Esophagus (tissue), 2 donors: ENCODE data around the gene KCNK16. TPM values are rescaled to one million over a fixed set of nuclear protein-coding genes. Genes with fewer than 3 reads are reported as not detected.

Experiments used
- H3K27ac ChIP-seq, 2 donors: one replicate each; pipeline ENCODE4 v1.5.1; 2013; ENCODE audit warnings: low read depth in 2 of 2, mild to moderate bottlenecking in 2 of 2, inconsistent platforms in 1 of 2, low read length in 1 of 2, moderate library complexity in 1 of 2
- H3K27me3 ChIP-seq, 2 donors: one replicate each; pipeline ENCODE4 v1.6.1; 2013; ENCODE audit warnings: low read length in 2 of 2, control low read depth in 1 of 2, mild to moderate bottlenecking in 1 of 2; ENCODE audit not compliant: insufficient read depth in 2 of 2, control insufficient read depth in 1 of 2
- H3K36me3 ChIP-seq, 2 donors: one replicate each; pipeline ENCODE4 v1.6.1; 2013; ENCODE audit warnings: low read length in 1 of 2; ENCODE audit not compliant: control insufficient read depth in 2 of 2, insufficient read depth in 2 of 2
- H3K4me1 ChIP-seq, 2 donors: one replicate each; pipeline ENCODE4 v1.6.1; 2013; ENCODE audit warnings: low read length in 1 of 2; ENCODE audit not compliant: control insufficient read depth in 2 of 2, insufficient read depth in 2 of 2
- H3K4me3 ChIP-seq, 2 donors: one replicate each; pipeline ENCODE4 v1.5.1; 2013; ENCODE audit warnings: low read length in 2 of 2, mild to moderate bottlenecking in 2 of 2, low read depth in 1 of 2, moderate library complexity in 1 of 2
- H3K9me3 ChIP-seq, 2 donors: one replicate each; pipeline ENCODE4 v1.6.1; 2013; ENCODE audit warnings: mild to moderate bottlenecking in 2 of 2, low read depth in 1 of 2, low read length in 1 of 2, moderate library complexity in 1 of 2; ENCODE audit not compliant: control insufficient read depth in 2 of 2, insufficient read depth in 1 of 2
- WGBS, 2 donors: extraction: QIAGEN DNeasy Blood & Tissue Kit; methylation state at CpG; one replicate each; pipeline ENCODE4 v1.1.7; 2013; 5-methylcytosine and 5-hydroxymethylcytosine counted together
- polyA plus RNA-seq, 2 donors: library from polyadenylated mRNA; stranded (reverse); fragments of 200-250 nt; gene quantifications; one replicate each; pipeline ENCODE4 v1.2.3, GENCODE V29; 2013
- donor health status: healthy with polysubstance abuse.
- donor health status: Bipolar disorder and iron deficiency.

KCNK16 gene
- not detected for polyA plus RNA-seq

- no peak within 1 kb of the TSS for H3K27ac ChIP-seq
- no peak within 1 kb of the TSS for H3K4me3 ChIP-seq
- 63 to 81% methylated on average over 11 of the region's 11 CpGs for WGBS, 2 donors
- no peaks in the 10 kb centered on the region for H3K36me3 ChIP-seq
- H3K4me1 ChIP-seq: peaks cover 0 to 2% of the 10 kb centered on the region in 2 donors
- peaks cover 0 to 3% of the 10 kb centered on the region in 2 donors for H3K9me3 ChIP-seq
- H3K27me3 ChIP-seq: no peaks in the 10 kb centered on the region
Observed at GRCh38 chr6:39322306-39322850, at the start of gene KCNK16. TSS of gene KCNK16 (minus strand) at chr6:39322702. CDS start at chr6:39322540, 162 bp downstream.

GRCh38 chr6:39370390-39370789 is 47.9 kb upstream of the KCNK16 start:
- no peaks in the 10 kb centered on the region for H3K4me1 ChIP-seq
- H3K36me3 ChIP-seq: no peaks in the 10 kb centered on the region
- H3K27ac ChIP-seq: no peak overlapping the region
- H3K27me3 ChIP-seq: no peaks in the 10 kb centered on the region
- WGBS, 2 donors: 52 to 66% methylated on average over 3 of the region's 3 CpGs
- H3K9me3 ChIP-seq: no peaks in the 10 kb centered on the region
- no peak overlapping the region for H3K4me3 ChIP-seq

- Histone ChIP-seq H3K36me3 (no peaks in the 10 kb centered on the region), H3K9me3 (no peaks in the 10 kb centered on the region), H3K4me3 (no peak overlapping the region), H3K4me1 (no peaks in the 10 kb centered on the region), H3K27ac (no peak overlapping the region), H3K27me3 (no peaks in the 10 kb centered on the region)
- WGBS, 2 donors: 41 to 44% methylated on average over 1 of the region's 1 CpG
Observed at GRCh38 chr6:39369987-39370386, 47.5 kb upstream of the KCNK16 start.

GRCh38 chr6:39367700-39368099 is 45.2 kb upstream of the KCNK16 start:
- Histone ChIP-seq H3K9me3 (no peaks in the 10 kb centered on the region), H3K4me3 (no peak overlapping the region), H3K4me1 (no peaks in the 10 kb centered on the region), H3K36me3 (no peaks in the 10 kb centered on the region), H3K27me3 (no peaks in the 10 kb centered on the region), H3K27ac (no peak overlapping the region)
- 80 to 86% methylated on average over 3 of the region's 3 CpGs for WGBS, 2 donors

GRCh38 chr6:39366931-39367618 is 44.6 kb upstream of the KCNK16 start:
- H3K9me3 ChIP-seq: no peaks in the 10 kb centered on the region
- no peaks in the 10 kb centered on the region for H3K4me1 ChIP-seq
- no peaks in the 10 kb centered on the region for H3K27me3 ChIP-seq
- H3K4me3 ChIP-seq: no peak overlapping the region
- 78% methylated on average over 9 of the region's 9 CpGs for WGBS, 2 donors
- no peaks in the 10 kb centered on the region for H3K36me3 ChIP-seq
- no peak overlapping the region for H3K27ac ChIP-seq

- WGBS, 2 donors: 86 to 89% methylated on average over 13 of the region's 13 CpGs
- Histone ChIP-seq H3K9me3 (no peaks in the 10 kb centered on the region), H3K27me3 (no peaks in the 10 kb centered on the region)
Observed at GRCh38 chr6:39365281-39366074, 43.0 kb upstream of the KCNK16 start.

GRCh38 chr6:39363280-39363679 is 40.8 kb upstream of the KCNK16 start:
- Histone ChIP-seq H3K4me1 (no peaks in the 10 kb centered on the region), H3K27me3 (no peaks in the 10 kb centered on the region), H3K36me3 (no peaks in the 10 kb centered on the region), H3K9me3 (no peaks in the 10 kb centered on the region), H3K4me3 (no peak overlapping the region), H3K27ac (no peak overlapping the region)
- 88 to 90% methylated on average over 8 of the region's 8 CpGs for WGBS, 2 donors

More at GRCh38 chr6:39365281-39366074, 43.0 kb upstream of the KCNK16 start:
- H3K27ac ChIP-seq: no peak overlapping the region
- no peaks in the 10 kb centered on the region for H3K36me3 ChIP-seq
- no peak overlapping the region for H3K4me3 ChIP-seq
- no peaks in the 10 kb centered on the region for H3K4me1 ChIP-seq

- H3K9me3 ChIP-seq: no peaks in the 10 kb centered on the region
- 35 to 37% methylated on average over 3 of the region's 3 CpGs for WGBS, 2 donors
- H3K4me3 ChIP-seq: no peak overlapping the region
- H3K36me3 ChIP-seq: no peaks in the 10 kb centered on the region
- no peaks in the 10 kb centered on the region for H3K4me1 ChIP-seq
- H3K27ac ChIP-seq: no peak overlapping the region
- no peaks in the 10 kb centered on the region for H3K27me3 ChIP-seq
Observed at GRCh38 chr6:39362487-39362865, 40.0 kb upstream of the KCNK16 start.

GRCh38 chr6:39361657-39362486 is 39.4 kb upstream of the KCNK16 start:
- Histone ChIP-seq H3K27me3 (no peaks in the 10 kb centered on the region), H3K4me3 (no peak overlapping the region), H3K36me3 (no peaks in the 10 kb centered on the region), H3K9me3 (no peaks in the 10 kb centered on the region), H3K27ac (no peak overlapping the region), H3K4me1 (peaks cover 0 to under 1% of the 10 kb centered on the region in 2 donors)
- 31 to 32% methylated on average over 21 of the region's 21 CpGs for WGBS, 2 donors
